Measurements from ENCODE around the gene SPECC1. TPM values are rescaled to one million over a fixed set of nuclear protein-coding genes. Genes with fewer than 3 reads are reported as not detected.

SPECC1 gene
- total RNA-seq, 1 donor from 2014 or later = 76.4 TPM

DNA sequence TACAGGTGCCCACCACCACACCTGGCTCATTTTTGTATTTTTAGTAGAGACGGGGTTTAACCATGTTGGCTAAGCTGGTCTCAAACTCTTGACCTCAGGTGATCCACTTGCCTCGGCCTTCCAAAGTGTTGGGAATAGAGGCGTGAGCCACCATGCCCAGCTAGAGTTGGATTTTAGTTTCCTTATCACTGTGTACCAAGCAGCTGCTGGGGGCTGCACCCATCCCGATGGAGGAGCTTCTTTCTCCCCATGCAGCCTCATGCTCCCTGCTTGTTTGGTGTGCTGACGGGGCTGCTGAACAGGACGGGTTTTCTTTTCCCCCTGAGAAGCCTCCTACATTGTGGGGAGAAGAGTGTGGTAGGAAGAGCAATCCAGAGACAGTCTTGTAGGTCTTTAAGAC is 285.0 kb downstream of the SPECC1 start:
- H3K4me1 ChIP-seq = no peaks in the 10 kb centered on the region
- TF ChIP-seq, protein P1, sequence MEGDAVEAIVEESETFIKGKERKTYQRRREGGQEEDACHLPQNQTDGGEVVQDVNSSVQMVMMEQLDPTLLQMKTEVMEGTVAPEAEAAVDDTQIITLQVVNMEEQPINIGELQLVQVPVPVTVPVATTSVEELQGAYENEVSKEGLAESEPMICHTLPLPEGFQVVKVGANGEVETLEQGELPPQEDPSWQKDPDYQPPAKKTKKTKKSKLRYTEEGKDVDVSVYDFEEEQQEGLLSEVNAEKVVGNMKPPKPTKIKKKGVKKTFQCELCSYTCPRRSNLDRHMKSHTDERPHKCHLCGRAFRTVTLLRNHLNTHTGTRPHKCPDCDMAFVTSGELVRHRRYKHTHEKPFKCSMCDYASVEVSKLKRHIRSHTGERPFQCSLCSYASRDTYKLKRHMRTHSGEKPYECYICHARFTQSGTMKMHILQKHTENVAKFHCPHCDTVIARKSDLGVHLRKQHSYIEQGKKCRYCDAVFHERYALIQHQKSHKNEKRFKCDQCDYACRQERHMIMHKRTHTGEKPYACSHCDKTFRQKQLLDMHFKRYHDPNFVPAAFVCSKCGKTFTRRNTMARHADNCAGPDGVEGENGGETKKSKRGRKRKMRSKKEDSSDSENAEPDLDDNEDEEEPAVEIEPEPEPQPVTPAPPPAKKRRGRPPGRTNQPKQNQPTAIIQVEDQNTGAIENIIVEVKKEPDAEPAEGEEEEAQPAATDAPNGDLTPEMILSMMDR (IDR thresholded peaks at IDR 0.05) = no peak
- H3K9me3 ChIP-seq = no peaks in the 10 kb centered on the region
- DNase-seq (ENCODE audit: low spot score in 2 of 2) = no peak
- peaks cover 7% of the 10 kb centered on the region in 2 donors for H3K36me3 ChIP-seq
- no peak overlapping the region for H3K4me3 ChIP-seq
- no peak overlapping the region for H3K27ac ChIP-seq
- H3K27me3 ChIP-seq = no peaks in the 10 kb centered on the region
- intact Hi-C loops (cut with DNase I) = no loop called here

DNA sequence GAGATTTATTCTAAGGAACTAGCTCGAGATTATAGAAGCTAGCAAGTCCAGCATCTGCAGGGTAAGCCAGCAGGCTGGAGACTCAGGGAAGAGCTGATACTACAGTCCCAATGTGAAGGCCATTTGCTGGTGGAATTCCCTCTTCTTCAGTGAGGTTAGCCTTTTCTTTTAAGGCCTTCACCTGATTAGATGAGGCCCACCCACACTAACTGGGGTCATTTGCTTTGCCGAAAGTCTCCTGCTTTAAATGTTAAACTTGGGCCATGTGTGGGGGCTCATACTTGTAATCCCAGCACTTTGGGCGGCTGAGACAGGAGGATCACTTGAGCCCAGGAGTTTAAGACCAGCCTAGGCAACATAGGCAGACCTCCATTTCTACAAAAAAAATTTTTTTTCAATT is 289.9 kb downstream of the SPECC1 start:
- H3K4me1 ChIP-seq = peaks cover 12 to 24% of the 10 kb centered on the region in 2 donors
- no peaks in the 10 kb centered on the region for H3K27me3 ChIP-seq
- no peak overlapping the region for H3K4me3 ChIP-seq
- DNase-seq (ENCODE audit: low spot score in 2 of 2) = no peak
- no peaks in the 10 kb centered on the region for H3K9me3 ChIP-seq
- TF ChIP-seq, protein P1 (IDR thresholded peaks at IDR 0.05) = no peak
- intact Hi-C loops (cut with DNase I) = no loop called here
- H3K36me3 ChIP-seq = peaks cover 3 to 7% of the 10 kb centered on the region in 2 donors
- H3K27ac ChIP-seq = peak overlapping the region; percentile 84 to 89

DNA sequence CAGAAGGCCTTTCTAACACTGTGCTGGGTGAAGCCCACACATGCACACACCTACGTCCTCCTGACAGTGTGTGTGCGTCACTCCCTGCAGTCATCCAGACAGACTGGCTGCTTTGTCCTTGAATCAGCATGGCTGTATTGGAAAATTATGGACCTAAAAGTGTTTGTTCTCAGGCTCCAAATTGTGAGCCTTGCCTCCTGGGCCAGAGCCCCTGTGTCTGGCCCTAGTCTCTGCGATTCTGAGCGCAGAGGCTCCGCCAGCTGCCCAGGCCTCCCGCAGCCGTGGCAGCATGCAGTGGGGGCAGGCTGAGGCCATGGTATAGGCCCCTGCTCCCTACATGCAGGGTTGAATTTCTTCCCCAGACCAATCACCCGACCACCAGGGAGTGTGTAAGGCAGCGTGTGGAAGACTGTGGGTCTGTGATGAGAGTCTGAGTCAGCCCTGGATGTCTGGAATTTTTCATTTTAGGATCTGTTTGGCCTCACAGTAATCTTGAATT is 291.3 kb downstream of the SPECC1 start:
- no peaks in the 10 kb centered on the region for H3K9me3 ChIP-seq
- peaks cover 12 to 24% of the 10 kb centered on the region in 2 donors for H3K4me1 ChIP-seq
- no peak overlapping the region for H3K4me3 ChIP-seq
- peak overlapping the region; percentile 84 to 89 for H3K27ac ChIP-seq
- H3K27me3 ChIP-seq = no peaks in the 10 kb centered on the region
- TF ChIP-seq, protein P1 (IDR thresholded peaks at IDR 0.05) = no peak
- intact Hi-C loops (cut with DNase I) = loop anchor here (2.0 kb wide), 1 partner anchor 34 kb away; no protein-coding TSS in a partner anchor
- peaks cover 7 to 8% of the 10 kb centered on the region in 2 donors for H3K36me3 ChIP-seq
- peak in 1 of 2 donors; percentile 78 for DNase-seq (ENCODE audit: low spot score in 2 of 2)

DNA sequence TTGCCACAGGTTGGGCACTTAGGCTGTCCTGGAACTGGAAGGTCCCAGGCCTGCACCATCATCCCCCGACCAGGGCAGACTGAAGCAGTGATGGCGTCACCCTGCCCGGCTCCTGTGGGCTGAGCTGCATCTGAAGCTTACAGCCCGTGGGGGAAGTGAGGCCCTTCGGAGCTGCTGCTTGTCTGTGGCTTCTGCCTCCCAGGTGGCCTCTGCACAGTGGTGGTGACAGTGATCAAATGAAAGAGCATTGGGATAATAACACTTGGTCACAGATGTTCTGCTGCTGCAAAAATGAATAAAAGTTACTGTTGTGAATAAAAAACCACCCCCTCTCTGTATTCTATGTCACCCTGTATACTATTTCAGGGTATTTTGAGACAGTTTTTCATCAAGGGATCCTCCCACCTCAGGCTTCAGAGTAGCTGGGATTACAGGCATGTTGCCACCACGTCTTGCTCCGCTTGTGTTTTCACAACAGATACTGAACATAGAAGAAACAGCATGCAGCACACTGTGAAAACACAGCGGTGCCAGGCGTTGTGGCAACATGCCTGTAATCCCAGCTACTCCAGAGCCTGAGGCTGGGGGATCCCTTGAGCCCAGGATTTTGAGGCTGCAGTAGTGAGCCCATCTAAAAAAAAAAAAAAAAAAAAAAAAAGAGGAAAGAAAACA is 293.2 kb downstream of the SPECC1 start:
- no peak overlapping the region for H3K4me3 ChIP-seq
- H3K27ac ChIP-seq = peak overlapping the region; percentile 84 to 89
- intact Hi-C loops (cut with DNase I) = no loop called here
- H3K4me1 ChIP-seq = peaks cover 12 to 24% of the 10 kb centered on the region in 2 donors
- peaks cover 0 to 11% of the 10 kb centered on the region in 2 donors for H3K9me3 ChIP-seq
- DNase-seq (ENCODE audit: low spot score in 2 of 2) = no peak
- TF ChIP-seq, protein P1 (IDR thresholded peaks at IDR 0.05) = no peak
- H3K27me3 ChIP-seq = no peaks in the 10 kb centered on the region
- H3K36me3 ChIP-seq = peaks cover 16 to 22% of the 10 kb centered on the region in 2 donors

DNA sequence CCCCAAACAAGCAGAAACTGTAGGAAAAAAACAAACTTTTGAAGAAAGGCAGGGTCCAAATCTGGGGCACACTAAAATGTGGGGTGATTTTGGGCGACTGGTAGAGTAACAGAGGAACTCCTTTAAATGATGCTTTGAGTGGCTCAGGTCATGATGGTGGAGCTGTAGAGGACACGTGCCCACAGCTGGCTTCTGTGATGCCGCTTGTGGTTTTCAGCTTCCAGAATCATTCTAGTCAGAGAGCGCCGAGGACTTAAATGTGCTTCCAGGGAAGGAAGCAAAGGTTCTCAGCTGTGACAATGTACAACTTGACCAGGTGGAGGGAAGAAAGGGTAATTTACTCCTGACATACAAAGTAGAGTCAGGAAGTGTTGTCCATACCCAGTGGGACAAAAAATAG is 295.8 kb downstream of the SPECC1 start:
- H3K4me3 ChIP-seq = no peak overlapping the region
- no peaks in the 10 kb centered on the region for H3K27me3 ChIP-seq
- intact Hi-C loops (cut with DNase I) = no loop called here
- H3K9me3 ChIP-seq = peaks cover 0 to 14% of the 10 kb centered on the region in 2 donors
- H3K36me3 ChIP-seq = peaks cover 21 to 30% of the 10 kb centered on the region in 2 donors
- H3K4me1 ChIP-seq = peaks cover 12 to 22% of the 10 kb centered on the region in 2 donors
- no peak for DNase-seq (ENCODE audit: low spot score in 2 of 2)
- H3K27ac ChIP-seq = no peak overlapping the region
- TF ChIP-seq, protein P1 (IDR thresholded peaks at IDR 0.05) = no peak

Measured in ascending aorta (tissue), 2 donors.